ENCODE measurements around the gene RMRP.

- TF ChIP-seq, protein P1, sequence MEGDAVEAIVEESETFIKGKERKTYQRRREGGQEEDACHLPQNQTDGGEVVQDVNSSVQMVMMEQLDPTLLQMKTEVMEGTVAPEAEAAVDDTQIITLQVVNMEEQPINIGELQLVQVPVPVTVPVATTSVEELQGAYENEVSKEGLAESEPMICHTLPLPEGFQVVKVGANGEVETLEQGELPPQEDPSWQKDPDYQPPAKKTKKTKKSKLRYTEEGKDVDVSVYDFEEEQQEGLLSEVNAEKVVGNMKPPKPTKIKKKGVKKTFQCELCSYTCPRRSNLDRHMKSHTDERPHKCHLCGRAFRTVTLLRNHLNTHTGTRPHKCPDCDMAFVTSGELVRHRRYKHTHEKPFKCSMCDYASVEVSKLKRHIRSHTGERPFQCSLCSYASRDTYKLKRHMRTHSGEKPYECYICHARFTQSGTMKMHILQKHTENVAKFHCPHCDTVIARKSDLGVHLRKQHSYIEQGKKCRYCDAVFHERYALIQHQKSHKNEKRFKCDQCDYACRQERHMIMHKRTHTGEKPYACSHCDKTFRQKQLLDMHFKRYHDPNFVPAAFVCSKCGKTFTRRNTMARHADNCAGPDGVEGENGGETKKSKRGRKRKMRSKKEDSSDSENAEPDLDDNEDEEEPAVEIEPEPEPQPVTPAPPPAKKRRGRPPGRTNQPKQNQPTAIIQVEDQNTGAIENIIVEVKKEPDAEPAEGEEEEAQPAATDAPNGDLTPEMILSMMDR (tag by site-specific recombination; IDR thresholded peaks at IDR 0.05) = no peak
- TF ChIP-seq, protein P2, sequence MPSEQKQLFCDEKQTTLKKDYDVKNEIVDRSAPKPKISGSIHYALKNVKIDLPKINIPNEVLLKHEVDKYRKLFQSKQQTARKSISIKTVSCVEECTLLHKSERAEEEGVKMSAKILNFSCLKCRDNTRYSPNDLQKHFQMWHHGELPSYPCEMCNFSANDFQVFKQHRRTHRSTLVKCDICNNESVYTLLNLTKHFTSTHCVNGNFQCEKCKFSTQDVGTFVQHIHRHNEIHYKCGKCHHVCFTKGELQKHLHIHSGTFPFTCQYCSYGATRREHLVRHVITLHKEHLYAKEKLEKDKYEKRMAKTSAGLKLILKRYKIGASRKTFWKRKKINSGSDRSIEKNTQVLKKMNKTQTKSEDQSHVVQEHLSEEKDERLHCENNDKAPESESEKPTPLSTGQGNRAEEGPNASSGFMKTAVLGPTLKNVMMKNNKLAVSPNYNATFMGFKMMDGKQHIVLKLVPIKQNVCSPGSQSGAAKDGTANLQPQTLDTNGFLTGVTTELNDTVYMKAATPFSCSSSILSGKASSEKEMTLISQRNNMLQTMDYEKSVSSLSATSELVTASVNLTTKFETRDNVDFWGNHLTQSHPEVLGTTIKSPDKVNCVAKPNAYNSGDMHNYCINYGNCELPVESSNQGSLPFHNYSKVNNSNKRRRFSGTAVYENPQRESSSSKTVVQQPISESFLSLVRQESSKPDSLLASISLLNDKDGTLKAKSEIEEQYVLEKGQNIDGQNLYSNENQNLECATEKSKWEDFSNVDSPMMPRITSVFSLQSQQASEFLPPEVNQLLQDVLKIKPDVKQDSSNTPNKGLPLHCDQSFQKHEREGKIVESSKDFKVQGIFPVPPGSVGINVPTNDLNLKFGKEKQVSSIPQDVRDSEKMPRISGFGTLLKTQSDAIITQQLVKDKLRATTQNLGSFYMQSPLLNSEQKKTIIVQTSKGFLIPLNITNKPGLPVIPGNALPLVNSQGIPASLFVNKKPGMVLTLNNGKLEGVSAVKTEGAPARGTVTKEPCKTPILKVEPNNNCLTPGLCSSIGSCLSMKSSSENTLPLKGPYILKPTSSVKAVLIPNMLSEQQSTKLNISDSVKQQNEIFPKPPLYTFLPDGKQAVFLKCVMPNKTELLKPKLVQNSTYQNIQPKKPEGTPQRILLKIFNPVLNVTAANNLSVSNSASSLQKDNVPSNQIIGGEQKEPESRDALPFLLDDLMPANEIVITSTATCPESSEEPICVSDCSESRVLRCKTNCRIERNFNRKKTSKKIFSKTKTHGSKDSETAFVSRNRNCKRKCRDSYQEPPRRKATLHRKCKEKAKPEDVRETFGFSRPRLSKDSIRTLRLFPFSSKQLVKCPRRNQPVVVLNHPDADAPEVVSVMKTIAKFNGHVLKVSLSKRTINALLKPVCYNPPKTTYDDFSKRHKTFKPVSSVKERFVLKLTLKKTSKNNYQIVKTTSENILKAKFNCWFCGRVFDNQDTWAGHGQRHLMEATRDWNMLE (tag by site-specific recombination; conservative IDR thresholded peaks at IDR 0.05; ENCODE audit: low read depth) = no peak
Measured at GRCh38 chr9:35609001-35609819, 48.6 kb downstream of the RMRP start.

Data from HEK293 (cell line).